AML-193 (cell line): Measurements from ENCODE around the gene CCKAR.
A peak's percentile ranks its signal among the peaks of the same experiment; 100 is the strongest.

Experiments
- DNase-seq, 2 experiments: peaks; one replicate each; lab custom pipeline; 2025; lab: John Stamatoyannopoulos, UW

CCKAR gene

GRCh38 chr4:26459054-26459755 is 31.1 kb downstream of the CCKAR start:
- DNase-seq: peak; percentile 25 to 48

- no peak for DNase-seq
Measured at GRCh38 chr4:26458157-26458561, 32.1 kb downstream of the CCKAR start.

GRCh38 chr4:26457412-26457811 is 32.9 kb downstream of the CCKAR start:
- DNase-seq: no peak

- DNase-seq: no peak
Measured at GRCh38 chr4:26455571-26455970, 34.7 kb downstream of the CCKAR start.

GRCh38 chr4:26454961-26455360 is 35.3 kb downstream of the CCKAR start:
- no peak for DNase-seq

GRCh38 chr4:26452565-26453531 is 37.4 kb downstream of the CCKAR start:
- no peak for DNase-seq

- DNase-seq: no peak
Measured at GRCh38 chr4:26451597-26451996, 38.7 kb downstream of the CCKAR start.

GRCh38 chr4:26450418-26450817 is 39.9 kb downstream of the CCKAR start:
- no peak for DNase-seq

- no peak for DNase-seq
Measured at GRCh38 chr4:26447378-26447777, 42.9 kb downstream of the CCKAR start.

- DNase-seq: no peak
Measured at GRCh38 chr4:26441771-26442170, 48.5 kb downstream of the CCKAR start.

GRCh38 chr4:26441102-26441501 is 49.2 kb downstream of the CCKAR start:
- no peak for DNase-seq

GRCh38 chr4:26434030-26434639 is 56.1 kb downstream of the CCKAR start:
- no peak for DNase-seq

- no peak for DNase-seq
Measured at GRCh38 chr4:26433556-26433955, 56.7 kb downstream of the CCKAR start.

GRCh38 chr4:26432419-26432818 is 57.9 kb downstream of the CCKAR start:
- no peak for DNase-seq

GRCh38 chr4:26431461-26432180 is 58.7 kb downstream of the CCKAR start:
- no peak for DNase-seq
